CD1c-positive myeloid dendritic cell (primary cell): ENCODE data around the gene NIPAL3.
"Not testable (repeated sequence)": the region's sequence is repeated elsewhere in the genome, so short reads cannot be mapped to it uniquely, and the experiment has no call there.

Source experiments
- DNase-seq: peaks from one replicate; pipeline ENCODE4 v3.0.0-alpha.2; 2016; ENCODE audit errors: extremely low spot score

NIPAL3 gene

DNA sequence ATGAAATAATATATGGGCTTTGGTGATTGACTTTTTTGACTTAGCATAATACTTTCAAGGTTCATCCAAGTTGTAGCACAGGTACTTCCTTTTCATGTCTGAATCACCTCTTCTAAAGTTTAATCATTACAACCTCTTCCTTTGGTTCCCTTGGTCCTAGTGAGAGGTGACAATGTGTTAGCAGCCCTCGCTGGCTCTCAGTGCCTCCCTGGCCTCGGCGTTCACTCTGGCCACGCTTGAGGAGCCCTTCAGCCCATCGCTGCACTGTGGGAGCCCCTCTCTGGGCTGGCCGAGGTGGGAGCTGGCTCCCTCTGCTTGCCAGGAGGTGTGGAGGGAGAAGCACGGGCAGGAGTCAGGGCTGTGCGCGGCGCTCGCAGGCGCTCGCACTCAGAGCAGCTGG is 74.1 kb downstream of the NIPAL3 start:
- DNase-seq = no peak

DNA sequence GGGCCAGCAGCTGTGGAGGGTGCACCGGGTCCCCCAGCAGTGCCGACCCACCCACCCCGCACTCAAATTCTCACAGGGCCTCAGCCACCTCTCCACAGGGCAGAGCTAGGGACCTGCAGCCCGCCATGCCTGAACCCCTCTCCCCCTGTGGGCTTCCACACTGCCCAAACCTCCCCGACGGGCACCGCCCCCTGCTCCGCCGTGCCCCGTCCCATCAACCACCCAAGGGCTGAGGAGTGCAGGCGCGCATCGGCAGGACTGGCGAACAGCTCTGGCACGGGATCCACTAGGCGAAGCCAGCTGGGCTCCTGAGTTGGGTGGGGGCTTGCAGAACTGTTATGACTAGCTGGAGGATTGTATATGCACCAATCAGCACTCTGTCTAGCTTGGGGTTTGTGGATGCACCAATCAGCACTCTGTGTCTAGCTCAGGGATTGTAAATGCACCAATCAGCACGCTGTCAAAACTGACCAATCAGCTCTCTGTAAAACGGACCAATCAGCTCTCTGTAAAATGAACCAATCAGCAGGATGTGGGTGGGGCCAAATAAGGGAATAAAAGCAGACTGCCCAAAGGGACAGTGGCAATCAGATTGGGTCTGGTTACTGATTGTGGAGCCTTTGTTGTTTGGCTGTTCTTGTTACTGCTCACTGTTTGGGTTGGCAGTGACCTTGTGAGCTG is 74.6 kb downstream of the NIPAL3 start:
- DNase-seq = no peak

DNA sequence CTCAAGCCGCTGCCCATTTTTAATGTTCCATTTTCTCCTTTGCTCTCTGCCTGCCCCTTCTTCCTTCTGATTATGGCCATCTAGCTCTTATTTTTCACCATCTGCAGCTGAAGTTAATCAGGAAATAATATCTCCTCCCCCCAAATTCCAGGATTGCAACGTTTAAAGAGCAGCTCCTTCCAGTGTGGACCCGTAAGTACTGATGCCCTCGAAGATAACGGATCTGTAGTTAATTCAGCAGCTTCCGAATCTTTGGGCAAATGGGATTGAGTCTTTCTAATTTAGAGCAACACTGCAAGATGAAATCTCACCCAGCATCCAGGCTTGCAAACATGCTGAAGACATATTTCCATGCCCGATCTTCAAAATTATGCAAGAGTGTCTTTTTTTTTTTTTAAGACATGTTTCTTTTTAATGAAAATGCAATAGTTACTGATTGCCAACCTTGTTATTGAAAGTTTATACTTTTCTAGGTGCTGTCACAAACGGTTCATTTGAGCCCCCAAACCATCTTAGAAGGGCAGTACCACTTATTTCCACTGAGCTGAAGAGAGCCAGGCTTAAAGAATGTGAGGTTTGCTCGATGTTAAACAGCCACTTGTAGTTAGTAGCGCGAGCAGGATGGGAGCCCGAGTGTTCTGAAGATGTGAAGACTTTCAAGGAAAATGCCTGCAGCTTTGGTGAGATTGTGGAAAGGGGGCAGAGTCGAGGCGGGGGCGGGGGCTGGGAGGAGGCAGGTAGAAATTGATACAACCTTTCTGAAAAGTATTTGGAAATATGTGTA is 76.2 kb downstream of the NIPAL3 start:
- no peak for DNase-seq

DNA sequence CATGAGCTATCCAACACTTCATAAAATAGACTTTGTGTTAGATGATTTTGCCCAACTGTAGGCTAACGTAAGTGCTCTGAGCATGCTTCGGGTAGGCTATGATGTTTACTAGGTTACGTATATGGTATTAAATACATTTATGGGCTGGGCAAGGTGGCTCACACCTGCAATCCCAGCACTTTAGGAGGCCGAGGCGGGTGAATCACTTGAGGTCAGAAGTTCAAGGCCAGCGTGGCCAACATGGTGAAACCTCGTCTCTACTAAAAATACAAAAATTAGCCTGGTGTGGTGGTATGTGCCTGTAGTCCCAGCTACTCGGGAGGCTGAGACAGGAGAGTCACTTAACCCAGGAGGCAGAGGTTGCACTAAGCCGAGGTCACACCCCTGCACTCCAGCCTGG is 77.3 kb downstream of the NIPAL3 start:
- DNase-seq = not testable (repeated sequence)

DNA sequence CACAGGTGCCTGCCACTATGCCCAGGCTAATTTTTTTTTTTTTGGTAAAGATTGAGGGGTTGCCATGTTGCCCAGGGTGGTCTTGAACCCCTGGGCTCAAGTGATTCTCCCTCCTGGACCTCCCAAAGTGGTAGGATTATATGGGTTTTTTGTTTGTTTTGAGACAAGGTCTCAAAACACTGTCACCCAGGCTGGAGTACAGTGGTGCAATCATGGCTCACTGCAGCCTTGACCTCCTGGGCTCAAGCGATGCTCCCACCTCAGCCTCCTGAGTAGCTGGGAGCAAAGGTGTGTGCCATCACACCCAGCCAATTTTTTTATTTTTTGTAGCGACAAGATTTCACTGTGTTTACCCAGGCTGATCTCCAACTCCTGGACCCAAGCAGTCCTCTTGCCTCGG is 78.2 kb downstream of the NIPAL3 start:
- DNase-seq = no peak

DNA sequence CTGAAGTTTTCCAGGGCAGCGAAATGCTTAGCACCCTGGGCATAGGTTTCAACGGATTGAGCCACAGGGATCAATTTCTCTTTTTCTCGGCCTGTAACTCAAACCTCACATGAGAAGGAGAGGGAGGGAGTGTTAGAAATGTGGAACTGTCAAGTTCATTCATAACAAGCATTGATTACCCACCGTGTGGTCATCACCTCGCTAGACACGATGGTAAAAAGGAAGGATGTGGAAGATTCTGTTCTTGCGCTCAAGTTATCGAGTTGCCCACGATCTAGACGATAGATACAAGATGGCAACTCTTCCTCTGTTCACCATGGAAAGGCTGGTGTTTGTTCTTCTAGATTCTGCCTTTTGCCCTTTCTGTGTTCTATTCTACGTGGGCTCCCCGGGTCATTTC is 83.0 kb downstream of the NIPAL3 start:
- no peak for DNase-seq

DNA sequence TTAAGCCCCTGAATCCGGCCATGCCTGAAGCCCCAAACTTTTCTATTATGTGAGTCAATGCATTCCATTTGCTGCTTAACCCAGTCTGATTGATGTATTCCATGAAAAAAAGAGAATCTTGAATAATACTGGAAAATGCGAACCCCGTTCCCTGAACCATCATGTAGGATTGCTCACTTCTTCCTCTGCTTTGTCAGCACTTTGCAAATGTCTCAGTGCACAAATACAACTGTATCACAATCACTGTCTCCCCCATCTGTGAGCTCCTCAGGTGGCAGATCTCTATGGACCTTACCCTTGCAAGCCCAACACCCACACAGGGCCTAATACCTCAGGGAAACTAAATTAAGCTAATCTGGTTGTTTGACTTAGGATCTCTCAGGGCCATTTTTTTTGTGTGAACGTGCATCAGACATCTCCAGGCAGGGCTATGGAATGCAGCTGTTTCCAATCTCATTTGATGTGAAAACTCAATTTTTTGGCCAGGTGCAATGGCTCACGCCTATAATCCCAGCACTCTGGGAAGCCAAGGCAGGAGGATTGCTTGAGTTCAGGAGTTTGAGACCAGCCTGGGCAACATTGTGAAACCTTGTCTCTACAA is 84.9 kb downstream of the NIPAL3 start:
- DNase-seq = no peak

DNA sequence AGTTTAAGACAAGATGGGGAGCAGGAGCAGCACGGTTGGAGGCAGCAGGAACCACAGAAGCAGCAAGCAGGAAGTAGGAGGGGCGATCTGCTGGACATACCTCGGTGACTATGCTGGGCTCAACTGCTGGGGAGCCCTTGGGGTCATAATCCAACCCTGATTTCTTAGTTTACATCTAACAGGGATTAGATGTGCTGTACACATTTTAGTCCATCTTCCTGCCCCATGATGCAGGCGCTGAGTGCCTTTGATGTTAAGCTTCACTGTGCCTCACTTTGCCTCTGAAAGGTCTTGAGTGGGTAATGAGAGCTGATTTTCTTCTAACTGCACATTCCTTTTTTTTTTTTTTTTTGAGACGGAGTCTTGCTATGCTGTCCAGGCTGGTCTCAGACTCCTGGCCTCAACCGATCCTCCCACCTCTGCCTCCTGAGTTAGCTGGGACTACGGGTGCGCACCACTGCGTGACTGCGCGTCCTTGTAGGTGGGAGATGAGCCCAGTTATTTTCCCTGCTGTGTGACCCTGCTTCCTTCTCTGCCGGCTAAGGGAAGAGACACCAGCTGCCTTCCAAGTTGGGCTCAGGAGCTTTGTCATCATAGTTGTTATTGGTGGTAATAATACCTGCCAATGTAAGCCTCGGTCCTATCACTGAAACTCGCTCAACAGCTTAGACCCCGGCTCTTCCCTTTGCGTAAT is 85.9 kb downstream of the NIPAL3 start:
- peak; percentile 56 for DNase-seq

DNA sequence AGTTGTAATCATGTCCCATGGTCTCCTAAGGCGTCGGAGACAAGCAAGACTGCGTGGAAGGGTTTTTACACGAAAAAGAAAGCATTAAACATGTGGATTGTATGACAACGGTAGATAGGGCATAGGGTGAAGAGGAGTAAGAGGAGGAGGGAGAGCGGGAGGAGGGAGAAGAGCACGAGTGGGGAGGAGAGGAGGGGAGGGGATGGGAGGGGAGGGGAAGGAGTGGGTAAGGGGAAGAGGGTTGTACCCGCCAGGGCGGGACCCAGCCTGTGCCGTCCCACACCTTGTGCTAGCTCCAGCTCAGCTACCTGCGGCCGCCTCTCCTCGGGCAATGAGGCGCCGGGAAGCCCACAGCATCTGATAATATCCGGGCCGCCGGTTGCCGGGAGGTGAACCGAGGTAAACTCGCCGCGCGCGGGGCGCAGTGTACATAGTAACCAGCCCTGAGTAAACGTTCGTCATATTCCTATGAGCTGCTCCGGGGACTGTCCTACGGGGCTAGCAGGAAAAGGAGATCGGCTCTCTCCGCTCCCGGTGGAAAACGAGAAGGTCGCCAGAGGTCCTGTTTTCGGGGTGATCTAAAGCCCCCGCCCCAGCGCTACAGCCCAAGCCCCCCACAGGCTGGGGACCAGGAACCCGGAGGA is 86.6 kb downstream of the NIPAL3 start:
- peak; percentile 68 for DNase-seq

DNA sequence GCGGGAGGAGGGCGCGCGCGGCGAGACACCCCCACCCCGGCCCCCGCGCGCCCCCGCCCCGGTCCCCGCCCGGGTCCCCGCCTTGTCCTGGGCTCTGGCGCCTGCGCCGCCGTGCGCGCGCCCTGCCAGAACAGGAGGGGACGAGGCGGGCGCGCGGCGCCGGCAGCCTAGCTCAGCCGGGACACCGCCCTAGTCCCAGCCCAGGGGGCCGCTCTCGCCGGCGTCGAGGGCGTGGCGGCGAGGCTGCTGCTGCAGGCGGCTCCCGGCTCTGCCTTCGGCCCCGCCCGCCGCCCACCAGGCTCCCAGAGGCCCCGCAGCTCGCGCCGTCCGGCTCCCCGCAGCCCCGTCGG is 87.1 kb downstream of the NIPAL3 start, which contains the start of gene RCAN3:
Gene RCAN3 (plus strand): TSS at position 128 of the 350 bp plus-strand sequence. CDS start 11,537 bp downstream, outside the sequence.
- peak; percentile 96 for DNase-seq

DNA sequence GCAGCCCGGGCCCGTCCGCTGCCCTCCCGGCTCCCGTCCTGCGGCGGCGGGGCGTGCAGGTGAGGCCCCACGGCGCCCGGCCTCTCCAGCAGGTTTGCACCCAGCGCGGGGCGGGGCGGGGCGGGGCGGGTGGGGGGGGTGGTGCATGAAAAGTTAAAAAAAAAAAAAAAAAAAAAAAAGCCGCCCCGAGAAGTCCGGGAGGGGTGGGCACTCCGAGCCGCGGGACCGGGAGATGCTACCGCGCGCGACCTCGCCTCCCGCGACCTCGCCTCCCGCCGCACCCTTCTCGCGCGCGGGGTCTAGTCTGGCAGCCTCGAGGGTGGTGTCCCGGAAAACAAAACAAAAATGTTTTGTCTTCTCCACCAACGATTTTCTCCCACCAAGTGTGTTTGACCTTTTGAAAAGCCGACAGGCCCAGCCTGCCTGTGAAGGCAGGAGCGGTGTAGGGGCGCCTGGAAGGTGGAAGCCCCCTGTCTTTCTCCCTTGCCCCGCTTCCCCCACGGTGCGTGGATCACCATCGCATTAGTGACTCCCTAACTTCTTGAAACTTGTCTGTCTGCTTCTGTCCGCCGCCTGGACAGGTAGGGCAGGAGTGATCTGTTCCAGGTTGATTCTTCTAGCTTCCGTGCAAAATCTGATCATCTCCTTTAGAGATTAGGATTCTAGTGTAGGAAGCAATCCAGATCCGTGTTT is 87.6 kb downstream of the NIPAL3 start:
- DNase-seq = no peak

DNA sequence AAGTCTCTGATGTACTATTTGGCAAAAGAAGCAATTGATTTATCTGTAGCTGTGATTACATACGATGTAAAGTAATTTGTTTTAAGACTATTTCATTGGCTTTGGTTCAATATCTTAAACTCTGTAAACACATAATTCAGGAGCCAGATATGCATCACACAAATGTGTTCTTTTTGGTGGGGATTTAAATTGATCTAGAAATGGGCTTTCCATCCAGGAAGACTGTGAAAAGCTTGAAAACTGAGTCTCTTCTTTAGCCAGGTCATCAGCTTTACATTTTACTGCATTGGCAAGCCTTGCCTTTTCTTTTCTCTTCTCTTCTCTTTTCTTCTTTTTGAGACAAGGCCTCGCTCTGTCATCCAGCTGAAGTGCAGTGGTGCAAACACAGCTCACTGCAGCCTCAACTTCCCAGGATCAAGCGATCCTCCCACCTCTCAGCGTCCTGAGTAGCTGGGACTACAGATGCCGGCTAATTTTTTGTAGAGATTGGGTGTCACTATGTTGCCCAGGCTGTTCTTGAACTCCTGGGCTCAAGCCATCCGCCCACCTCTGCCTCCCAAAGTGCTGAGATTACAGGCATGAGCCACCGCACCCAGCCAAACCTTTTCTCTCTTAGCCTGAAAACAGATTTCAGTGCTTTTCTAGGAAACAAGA is 88.4 kb downstream of the NIPAL3 start:
- no peak for DNase-seq

DNA sequence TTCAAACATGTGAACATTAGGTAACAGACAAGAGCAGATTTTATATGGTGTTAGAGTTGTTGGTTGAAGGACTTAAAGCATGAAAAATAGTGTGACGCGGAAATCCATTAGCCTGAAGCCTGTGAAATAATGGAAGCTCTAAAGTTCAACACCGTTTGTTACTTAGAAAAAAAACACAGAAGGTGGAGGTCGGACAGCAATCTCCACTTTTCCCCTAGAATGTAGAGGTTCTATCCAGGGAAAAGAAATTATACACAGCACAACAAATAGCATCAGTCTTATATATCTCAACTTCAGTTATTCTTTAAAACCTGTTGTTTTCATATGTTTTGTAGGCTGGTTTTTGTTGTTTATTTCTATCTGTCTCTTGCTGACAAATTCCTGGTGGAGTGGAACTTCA is 89.0 kb downstream of the NIPAL3 start:
- no peak for DNase-seq

DNA sequence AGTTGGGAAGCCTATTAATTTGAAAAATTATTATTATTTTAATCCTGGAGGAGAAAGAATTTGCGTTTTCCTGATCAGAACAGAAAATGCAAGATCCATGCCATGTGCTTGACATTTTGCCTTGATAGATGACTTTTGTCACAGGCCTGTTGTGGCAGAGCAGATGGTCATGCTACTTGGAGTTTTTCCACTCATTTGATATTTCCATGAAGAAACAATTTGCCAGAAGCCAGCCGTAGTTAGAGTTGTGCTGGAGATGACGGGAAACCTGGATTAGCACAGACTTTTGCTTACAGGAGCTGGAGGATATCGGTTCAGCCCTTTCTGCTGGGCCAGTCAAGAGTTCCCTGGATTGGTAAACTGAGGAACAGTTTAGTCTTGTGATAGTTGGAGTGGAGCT is 90.2 kb downstream of the NIPAL3 start:
- DNase-seq = no peak

DNA sequence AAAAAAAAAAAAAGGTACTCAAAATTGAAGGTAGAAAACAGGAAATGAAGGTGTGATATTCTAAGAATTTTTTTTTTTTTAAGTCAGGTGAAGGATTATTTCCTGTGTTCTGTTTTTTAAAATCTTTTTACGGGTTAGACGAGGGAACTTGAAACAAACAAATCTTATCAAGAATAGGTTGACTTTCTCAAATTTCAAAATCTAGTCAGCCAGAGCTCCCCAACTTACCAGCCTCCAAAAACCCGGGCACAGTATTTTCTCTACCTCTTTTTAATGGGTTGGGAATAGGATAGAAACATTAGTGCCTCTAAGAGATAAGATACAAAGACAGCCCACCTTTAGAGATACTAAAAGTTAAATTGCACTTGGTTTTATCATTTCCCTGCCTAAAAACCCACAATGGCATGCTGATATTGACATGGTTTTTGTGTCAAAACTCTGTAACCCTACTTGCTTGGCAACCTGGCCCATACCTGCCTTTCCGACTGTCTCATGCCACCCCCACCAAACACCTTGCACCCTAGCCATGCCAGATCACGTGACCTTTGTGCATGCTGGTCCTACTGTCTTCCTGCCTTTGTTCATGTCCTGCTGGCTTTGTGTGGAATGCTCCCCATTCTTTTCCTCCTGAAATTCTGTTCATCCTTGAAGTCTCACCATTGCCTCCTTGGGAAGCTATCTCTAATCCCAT is 91.2 kb downstream of the NIPAL3 start:
- DNase-seq = no peak

DNA sequence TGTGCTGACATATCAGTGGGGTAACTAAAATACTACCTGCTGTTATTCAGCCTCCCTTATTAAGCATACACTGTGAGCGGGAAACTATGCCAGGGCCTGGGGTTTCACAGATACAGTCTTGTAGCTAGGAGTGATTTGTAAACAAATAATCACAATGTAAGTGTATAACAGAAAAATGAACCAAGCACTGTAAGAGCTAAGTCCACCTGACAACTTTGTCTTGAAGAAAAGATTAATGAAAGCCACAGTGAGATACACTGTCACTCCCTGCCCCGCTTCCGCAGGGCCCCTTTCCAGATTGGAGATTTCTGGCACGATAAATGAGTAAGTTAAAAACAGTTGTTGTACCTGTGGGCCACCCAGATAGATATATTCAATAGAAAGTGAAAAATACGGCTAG is 91.8 kb downstream of the NIPAL3 start:
- no peak for DNase-seq

DNA sequence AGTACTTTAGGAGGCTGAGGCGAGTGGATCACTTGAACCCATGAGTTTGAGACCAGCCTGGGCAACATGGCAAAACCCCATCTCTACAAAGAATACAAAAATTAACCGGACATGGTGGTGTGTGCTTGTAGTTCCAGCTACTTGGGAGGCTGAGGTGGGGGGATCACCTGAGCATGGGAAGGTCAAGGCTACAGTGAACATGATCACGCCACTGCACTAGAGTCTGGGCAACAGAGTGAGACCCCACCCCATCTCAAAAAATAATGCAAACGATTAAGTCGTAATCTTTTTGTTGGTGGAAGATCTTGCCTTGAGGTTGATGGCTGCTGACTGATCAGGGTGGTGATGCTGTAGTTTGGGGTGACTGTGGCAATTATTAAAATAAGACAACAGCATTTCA is 93.3 kb downstream of the NIPAL3 start:
- DNase-seq = no peak

DNA sequence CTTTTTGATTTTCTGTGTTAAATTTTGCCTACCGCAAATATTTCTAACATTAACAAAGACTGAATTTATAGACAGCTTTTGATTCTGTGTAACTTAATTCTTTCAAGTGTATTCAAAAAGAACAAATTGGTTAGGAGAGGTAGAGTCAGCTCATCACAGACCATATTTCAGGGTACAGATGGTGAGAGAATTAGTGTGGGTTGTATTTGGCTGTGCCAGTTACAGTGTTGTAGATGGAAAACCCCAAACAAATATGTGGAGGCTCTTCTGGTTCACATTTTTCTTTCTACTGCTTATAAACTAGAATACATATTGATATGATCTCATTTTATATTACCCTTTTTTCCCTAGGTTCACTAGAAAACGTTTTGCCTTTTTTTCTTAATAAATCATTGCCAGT is 98.1 kb downstream of the NIPAL3 start:
- DNase-seq = no peak

DNA sequence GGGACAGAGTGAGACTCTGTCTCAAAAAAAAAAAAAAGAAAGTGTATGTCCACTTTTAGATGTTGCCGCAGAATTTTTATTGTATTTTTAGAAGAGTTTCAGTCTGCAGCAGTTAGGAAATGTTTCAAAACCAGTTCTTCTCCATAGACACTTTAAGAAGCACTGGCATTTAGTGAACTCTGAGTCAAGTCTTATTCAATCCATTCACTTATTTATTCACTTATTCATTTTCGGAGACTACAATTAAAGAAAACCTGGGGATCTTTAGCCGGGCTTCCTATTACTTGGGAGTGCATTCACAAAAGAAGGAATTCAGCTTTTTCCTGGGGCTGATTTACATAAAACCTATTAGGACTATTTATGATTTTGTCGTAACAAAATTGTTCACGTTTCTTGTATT is 99.3 kb downstream of the NIPAL3 start:
- no peak for DNase-seq

DNA sequence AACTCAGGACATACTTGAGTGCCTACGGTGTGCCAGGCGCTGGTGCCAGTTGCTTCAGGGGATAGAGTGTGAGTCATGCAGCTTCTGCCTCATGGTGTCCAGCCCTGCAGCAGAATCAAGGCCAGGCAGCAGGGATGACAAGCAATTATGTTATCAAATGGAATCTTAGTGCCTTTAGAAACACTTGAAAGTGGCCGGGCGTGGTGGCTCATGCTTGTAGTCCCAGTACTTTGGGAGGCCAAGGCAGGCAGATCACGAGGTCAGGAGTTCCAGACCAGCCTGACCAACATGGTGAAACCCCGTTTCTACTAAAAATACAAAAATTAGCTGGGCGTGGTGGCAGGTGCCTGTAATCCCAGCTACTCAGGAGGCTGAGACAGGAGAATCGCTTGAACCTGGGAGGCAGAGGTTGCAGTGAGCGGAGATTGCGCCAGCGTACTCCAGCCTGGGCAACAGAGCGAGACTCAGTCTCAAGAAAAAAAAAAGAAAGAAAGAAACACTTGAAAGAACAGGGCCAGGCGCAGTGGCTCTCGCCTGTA is 100.1 kb downstream of the NIPAL3 start:
- DNase-seq = not testable (repeated sequence)
